Loucy (cell line): ENCODE measurements around the gene CFAP97D2.

ENCODE experiments used
- H2AFZ ChIP-seq: fragments of 200-600 bp; sonication (generic); 2 replicates; pipeline ENCODE4 v1.6.0; 2016; ENCODE audit warnings: antibody characterized with exemption, mild to moderate bottlenecking, low read length, moderate library complexity
- H3F3A ChIP-seq: fragments of 200-600 bp; 2 replicates; pipeline ENCODE4 v1.6.0; 2016; ENCODE audit warnings: antibody characterized with exemption, low read depth, mild to moderate bottlenecking
- H3K27me3 ChIP-seq: fragments of 200-600 bp; sonication (generic); 2 replicates; pipeline ENCODE4 v1.6.1; 2014; ENCODE audit warnings: low read length, mild to moderate bottlenecking; ENCODE audit not compliant: insufficient read depth, poor library complexity, severe bottlenecking
- H3K36me3 ChIP-seq: fragments of 200-600 bp; sonication (generic); 2 replicates; pipeline ENCODE4 v1.6.1; 2016; ENCODE audit warnings: low read length; ENCODE audit not compliant: insufficient read depth
- H3K4me1 ChIP-seq: fragments of 200-600 bp; sonication (generic); 2 replicates; pipeline ENCODE4 v1.5.1; 2014; ENCODE audit warnings: low read length, mild to moderate bottlenecking; ENCODE audit not compliant: insufficient read depth, poor library complexity, severe bottlenecking
- H3K4me2 ChIP-seq: fragments of 200-600 bp; sonication (generic); 2 replicates; pipeline ENCODE4 v1.6.0; 2014; ENCODE audit warnings: antibody characterized with exemption, low read length, low read depth, mild to moderate bottlenecking; ENCODE audit not compliant: poor library complexity, severe bottlenecking
- H3K4me3 ChIP-seq: fragments of 200-600 bp; sonication (generic); 2 replicates; pipeline ENCODE4 v1.5.1; 2014; ENCODE audit warnings: low read length, mild to moderate bottlenecking, mixed read lengths; ENCODE audit not compliant: poor library complexity, severe bottlenecking
- H3K79me2 ChIP-seq: fragments of 200-600 bp; sonication (generic); 2 replicates; pipeline ENCODE4 v1.6.1; 2014; ENCODE audit warnings: low read length; ENCODE audit not compliant: insufficient read depth
- H3K9ac ChIP-seq: fragments of 200-600 bp; sonication (generic); 2 replicates; pipeline ENCODE4 v1.6.0; 2014; ENCODE audit warnings: mild to moderate bottlenecking, low read depth, low read length, moderate library complexity; ENCODE audit not compliant: poor library complexity, severe bottlenecking
- H3K9me2 ChIP-seq: fragments of 200-600 bp; sonication (generic); replicated peaks from 2 replicates; pipeline ENCODE4 v1.6.1; 2016; ENCODE audit warnings: low read depth, low read length, mixed read lengths
- H3K9me3 ChIP-seq: fragments of 200-600 bp; sonication (generic); 2 replicates; pipeline ENCODE4 v1.6.1; 2014; ENCODE audit warnings: mild to moderate bottlenecking, antibody characterized with exemption, low read length, low read depth; ENCODE audit not compliant: insufficient read depth
- H4K20me1 ChIP-seq: fragments of 200-600 bp; sonication (generic); 2 replicates; pipeline ENCODE4 v1.6.0; 2014; ENCODE audit warnings: antibody characterized with exemption, low read length, mild to moderate bottlenecking; ENCODE audit not compliant: insufficient read depth, poor library complexity, severe bottlenecking
- CTCF ChIP-seq: fragments of 200-600 bp; sonication (generic); conservative IDR thresholded peaks from 2 replicates; pipeline ENCODE4 v1.5.1; 2014; ENCODE audit warnings: mild to moderate bottlenecking, antibody characterized with exemption, low read length
- EZH2phosphoT487 ChIP-seq: fragments of 200-600 bp; IDR thresholded peaks from 2 replicates; pipeline ENCODE4 v1.6.1; 2018; ENCODE audit warnings: antibody characterized with exemption, mild to moderate bottlenecking, moderate library complexity, borderline replicate concordance

The CFAP97D2 gene

GRCh38 chr13:114200399-114200911 lies 21.4 kb downstream of the CFAP97D2 start:
- Histone ChIP-seq H2AFZ (no peak overlapping the region), H3K9me2 (no peaks in the 10 kb centered on the region), H3K36me3 (no peaks in the 10 kb centered on the region), H3K9ac (no peak overlapping the region), H3K27me3 (no peaks in the 10 kb centered on the region), H3K4me2 (no peak overlapping the region), H3F3A (no peaks in the 10 kb centered on the region), H4K20me1 (no peaks in the 10 kb centered on the region), H3K4me1 (peaks cover 30% of the 10 kb centered on the region), H3K4me3 (no peak overlapping the region), H3K9me3 (no peaks in the 10 kb centered on the region), H3K79me2 (no peaks in the 10 kb centered on the region)
- TF ChIP-seq EZH2phosphoT487 = no peak
- no peak for TF ChIP-seq CTCF

- H3K9me3 ChIP-seq = no peaks in the 10 kb centered on the region
- no peaks in the 10 kb centered on the region for H3K79me2 ChIP-seq
- H3F3A ChIP-seq = no peaks in the 10 kb centered on the region
- no peaks in the 10 kb centered on the region for H4K20me1 ChIP-seq
- no peak overlapping the region for H3K4me2 ChIP-seq
- TF ChIP-seq CTCF (no peak), EZH2phosphoT487 (no peak)
- H3K9ac ChIP-seq = peak overlapping the region; percentile 36
- H3K27me3 ChIP-seq = no peaks in the 10 kb centered on the region
- H3K4me1 ChIP-seq = peaks cover 26% of the 10 kb centered on the region
- H3K9me2 ChIP-seq = no peaks in the 10 kb centered on the region
- no peak overlapping the region for H2AFZ ChIP-seq
- H3K4me3 ChIP-seq = no peak overlapping the region
- H3K36me3 ChIP-seq = no peaks in the 10 kb centered on the region
Observed at GRCh38 chr13:114202581-114202980, 23.5 kb downstream of the CFAP97D2 start.

- Histone ChIP-seq H3K4me1 (peaks cover 26% of the 10 kb centered on the region), H4K20me1 (no peaks in the 10 kb centered on the region), H3K4me2 (peak overlapping the region; percentile 51), H3K36me3 (no peaks in the 10 kb centered on the region), H3K9me2 (no peaks in the 10 kb centered on the region), H3F3A (no peaks in the 10 kb centered on the region), H2AFZ (peak overlapping the region; percentile 44; the same call in 1 of the 2 replicates), H3K9me3 (no peaks in the 10 kb centered on the region), H3K9ac (peak overlapping the region; percentile 68), H3K79me2 (no peaks in the 10 kb centered on the region), H3K27me3 (no peaks in the 10 kb centered on the region), H3K4me3 (peak overlapping the region; percentile 6)
- TF ChIP-seq EZH2phosphoT487 (no peak), CTCF (no peak)
Observed at GRCh38 chr13:114203536-114203935, 24.5 kb downstream of the CFAP97D2 start.
